GM12874 (cell line): ENCODE measurements around the gene LPIN1.

ENCODE experiments used
- TF ChIP-seq, protein P1 (sequence below): IDR thresholded peaks from 2 replicates; pipeline ENCODE4 v1.5.1; 2011; ENCODE audit warnings: low read depth, mild to moderate bottlenecking, control low read depth, low read length, moderate library complexity; ENCODE audit not compliant: insufficient read depth

LPIN1 gene

DNA sequence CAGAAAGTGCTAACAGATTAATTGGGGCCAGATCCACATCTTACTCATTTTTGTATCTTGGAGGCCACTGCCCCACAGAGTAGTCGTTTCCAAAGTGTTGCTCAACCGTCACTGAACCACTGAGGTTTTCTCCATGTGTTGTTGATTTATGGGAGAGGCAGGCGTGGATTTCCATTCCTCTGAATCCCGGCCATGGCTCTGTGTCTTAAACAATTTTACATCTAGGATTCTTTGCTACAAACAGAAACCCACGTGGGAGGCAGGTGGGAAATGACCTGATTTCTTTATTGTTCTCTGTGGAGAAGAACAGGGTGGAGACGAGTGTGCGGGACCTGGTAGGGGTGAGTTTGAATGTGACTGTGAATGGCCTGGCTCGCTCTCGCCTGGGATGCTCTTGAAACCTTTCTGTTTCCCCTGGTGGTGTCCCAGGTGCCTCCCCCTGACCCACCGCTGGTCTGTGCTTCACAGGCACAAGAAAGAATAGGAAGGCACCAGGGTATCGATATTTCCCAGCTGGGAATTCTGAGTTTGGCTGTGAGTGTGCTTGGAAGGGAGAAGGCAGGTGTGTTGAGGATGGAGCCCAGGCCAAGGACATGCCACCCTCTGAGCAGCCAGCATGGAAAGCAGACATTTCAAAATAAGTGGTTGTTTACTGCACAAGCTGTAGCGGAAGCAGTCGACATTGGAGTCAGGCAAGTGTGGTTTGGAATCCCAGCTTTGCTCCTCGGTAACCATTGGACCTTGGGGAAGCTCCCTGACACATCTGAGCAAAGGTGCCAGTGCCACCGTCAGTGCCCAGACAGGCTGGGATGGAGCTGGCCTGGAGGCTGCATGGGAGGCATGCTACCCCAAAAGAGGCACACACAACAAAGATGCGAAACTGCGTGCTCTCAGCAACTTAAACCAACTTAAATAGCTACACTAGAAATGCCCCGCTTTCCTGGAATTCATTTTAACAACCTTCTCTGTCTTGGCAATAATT lies 50.0 kb downstream of the LPIN1 start:
- TF ChIP-seq, protein P1, sequence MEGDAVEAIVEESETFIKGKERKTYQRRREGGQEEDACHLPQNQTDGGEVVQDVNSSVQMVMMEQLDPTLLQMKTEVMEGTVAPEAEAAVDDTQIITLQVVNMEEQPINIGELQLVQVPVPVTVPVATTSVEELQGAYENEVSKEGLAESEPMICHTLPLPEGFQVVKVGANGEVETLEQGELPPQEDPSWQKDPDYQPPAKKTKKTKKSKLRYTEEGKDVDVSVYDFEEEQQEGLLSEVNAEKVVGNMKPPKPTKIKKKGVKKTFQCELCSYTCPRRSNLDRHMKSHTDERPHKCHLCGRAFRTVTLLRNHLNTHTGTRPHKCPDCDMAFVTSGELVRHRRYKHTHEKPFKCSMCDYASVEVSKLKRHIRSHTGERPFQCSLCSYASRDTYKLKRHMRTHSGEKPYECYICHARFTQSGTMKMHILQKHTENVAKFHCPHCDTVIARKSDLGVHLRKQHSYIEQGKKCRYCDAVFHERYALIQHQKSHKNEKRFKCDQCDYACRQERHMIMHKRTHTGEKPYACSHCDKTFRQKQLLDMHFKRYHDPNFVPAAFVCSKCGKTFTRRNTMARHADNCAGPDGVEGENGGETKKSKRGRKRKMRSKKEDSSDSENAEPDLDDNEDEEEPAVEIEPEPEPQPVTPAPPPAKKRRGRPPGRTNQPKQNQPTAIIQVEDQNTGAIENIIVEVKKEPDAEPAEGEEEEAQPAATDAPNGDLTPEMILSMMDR: no peak

DNA sequence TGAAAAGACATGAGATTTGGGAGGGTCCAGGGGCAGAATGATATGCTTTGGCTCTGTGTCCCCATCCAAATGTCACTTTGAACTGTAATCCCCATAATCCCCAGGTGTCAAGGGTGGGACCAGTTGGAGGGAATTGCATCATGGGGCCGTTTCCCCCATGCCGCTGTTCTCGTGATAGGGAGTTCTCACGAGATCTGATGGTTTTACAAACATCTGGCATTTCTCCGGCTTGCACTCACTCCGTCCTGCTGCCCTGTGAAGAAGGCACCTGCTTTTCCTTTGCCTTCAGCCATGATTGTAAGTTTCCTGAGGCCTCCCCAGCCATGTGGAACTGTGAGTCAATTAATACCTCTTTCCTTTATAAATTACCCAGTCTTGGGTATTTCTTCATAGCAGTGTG lies 51.4 kb downstream of the LPIN1 start:
- TF ChIP-seq, protein P1: no peak

DNA sequence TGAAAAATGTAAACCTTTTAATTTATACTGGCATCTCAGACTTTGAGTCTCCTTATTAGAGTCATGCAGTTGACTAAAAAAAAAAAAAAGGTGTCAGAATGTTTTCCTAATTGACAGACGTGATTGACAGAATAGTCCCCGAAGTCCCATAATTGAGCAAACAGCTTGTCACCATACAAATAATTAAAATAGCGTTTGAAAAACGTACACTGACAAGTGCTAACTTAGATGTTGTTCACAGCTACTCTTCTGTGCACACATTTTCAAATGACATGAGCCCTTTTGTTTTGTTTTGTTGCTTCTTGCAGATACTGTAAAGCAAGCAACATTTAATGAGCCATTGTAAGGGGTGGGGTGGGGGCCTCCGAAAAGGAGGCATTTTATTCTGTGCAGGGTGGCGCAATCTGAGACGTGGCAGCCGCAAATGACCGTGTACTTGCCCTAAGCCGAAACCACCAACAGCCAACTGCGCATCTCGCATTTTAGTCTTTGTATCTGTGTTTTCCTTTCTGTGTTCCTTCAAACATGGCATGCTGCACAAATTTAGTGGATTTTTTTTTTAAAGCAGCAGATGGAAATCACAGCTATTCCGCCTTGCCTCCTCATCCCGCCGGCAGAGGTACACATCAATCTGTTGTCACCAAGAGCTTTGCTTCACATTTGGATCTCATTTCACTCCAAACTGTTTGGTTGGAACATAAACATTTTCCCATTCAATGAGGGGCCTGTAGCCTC lies 52.4 kb downstream of the LPIN1 start:
- TF ChIP-seq, protein P1: no peak

DNA sequence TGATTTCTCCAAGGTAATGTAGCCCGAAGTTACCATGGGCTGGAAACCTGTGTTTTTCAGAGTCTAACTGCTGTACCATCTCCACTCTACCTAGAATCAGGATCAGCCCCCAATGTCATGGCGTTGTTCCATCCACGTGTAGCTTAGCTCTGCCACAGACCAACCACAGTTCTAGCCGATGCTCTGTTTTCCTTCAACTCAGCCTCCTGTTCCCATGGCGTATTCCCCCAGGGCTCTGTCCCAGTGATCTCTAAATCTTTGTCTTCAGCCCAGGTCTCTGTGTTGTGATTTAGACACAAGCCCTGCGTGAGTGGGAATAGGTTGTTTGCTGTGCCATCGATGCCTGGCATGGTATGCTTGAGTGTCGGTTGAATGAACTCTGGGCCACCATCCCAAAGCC lies 53.4 kb downstream of the LPIN1 start:
- TF ChIP-seq, protein P1: no peak

DNA sequence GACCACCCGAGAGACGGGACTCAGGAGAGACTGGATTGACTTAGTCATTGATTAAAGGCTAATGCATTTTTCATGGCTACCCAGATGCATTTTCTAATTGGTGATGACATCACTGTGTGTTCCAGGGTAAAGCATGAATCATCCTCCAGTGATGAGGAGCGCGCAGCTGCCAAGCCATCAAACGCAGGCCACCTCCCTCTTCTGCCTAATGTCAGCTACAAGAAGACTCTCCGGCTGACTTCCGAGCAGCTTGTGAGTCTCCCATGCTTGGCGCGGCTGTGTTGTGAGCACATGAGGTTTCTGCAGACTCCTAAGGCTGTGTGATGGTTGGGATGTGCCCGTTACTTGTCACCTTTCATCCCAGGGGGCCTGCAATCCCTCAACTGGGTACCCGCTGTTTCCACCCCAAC lies 56.4 kb downstream of the LPIN1 start:
- TF ChIP-seq, protein P1: no peak

DNA sequence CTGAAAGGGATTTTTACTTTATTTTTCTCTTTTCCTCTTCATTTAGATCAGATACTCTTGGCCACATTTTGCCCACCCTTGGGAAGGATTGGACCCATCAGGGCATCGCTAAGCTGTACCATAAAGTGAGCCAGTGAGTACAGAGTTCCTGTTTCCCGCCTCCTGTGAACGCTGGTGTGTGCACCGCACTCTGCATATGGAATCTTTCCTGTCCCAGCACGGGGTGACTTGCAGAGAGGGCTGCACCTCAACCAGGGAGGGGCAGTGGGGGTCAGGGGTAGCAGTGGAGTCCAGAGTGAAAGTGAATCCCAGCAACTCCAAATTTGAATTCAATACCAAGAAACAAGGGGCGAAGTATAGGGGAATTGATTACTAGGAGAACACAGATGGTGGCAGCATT lies 58.6 kb downstream of the LPIN1 start:
- TF ChIP-seq, protein P1: no peak

DNA sequence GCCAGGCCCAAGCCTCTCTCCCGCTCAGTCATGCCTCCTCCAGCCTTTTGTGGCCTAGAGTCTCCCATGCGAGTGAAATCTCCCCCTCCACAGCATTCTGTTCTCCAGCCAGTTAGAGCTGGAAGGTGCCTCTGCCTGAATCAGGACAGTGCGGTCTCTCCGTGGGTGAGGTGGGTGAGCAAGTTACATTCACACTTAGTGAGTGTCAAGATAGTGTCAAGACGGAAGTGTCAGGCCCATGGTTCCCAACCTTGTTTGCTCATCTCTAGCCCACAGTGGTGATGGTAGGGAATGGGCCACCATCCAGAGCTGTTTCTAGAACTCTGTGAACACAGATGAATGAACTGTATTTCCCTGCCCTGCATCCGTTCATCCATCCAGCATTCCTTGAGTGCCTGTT lies 59.5 kb downstream of the LPIN1 start:
- TF ChIP-seq, protein P1: no peak
